Lung (tissue), 12 donors: ENCODE results near the gene PRDX4. TPM values are rescaled to one million over a fixed set of nuclear protein-coding genes. Genes with fewer than 3 reads are reported as not detected.

ENCODE experiments used
- ATAC-seq: fragments of 200-7000 bp; cut with Tn5 transposase; one replicate; pipeline ENCODE4 v1.9.1; 2020; ENCODE audit warnings: moderate number of reproducible peaks; ENCODE audit not compliant: insufficient read depth, low FRiP score
- DNase-seq, 3 donors: peaks; one replicate each; pipeline ENCODE4 v3.0.0-alpha.2; 2013 to 2017
- H3K27ac ChIP-seq, 2 donors: one replicate each; pipeline ENCODE4 v1.5.1; 2013; ENCODE audit warnings: mild to moderate bottlenecking in 2 of 2, moderate library complexity in 2 of 2, control low read depth in 1 of 2, inconsistent platforms in 1 of 2, low read depth in 1 of 2, low read length in 1 of 2
- H3K27me3 ChIP-seq, 3 donors: one replicate each; pipeline ENCODE4 v1.5.1; 2013; ENCODE audit warnings: low read length in 2 of 3; ENCODE audit not compliant: control insufficient read depth in 3 of 3, insufficient read depth in 3 of 3
- H3K36me3 ChIP-seq, 4 donors: one replicate each; pipeline ENCODE4 v1.5.1; 2013; ENCODE audit warnings: low read length in 4 of 4, mild to moderate bottlenecking in 1 of 4, moderate library complexity in 1 of 4; ENCODE audit not compliant: control insufficient read depth in 4 of 4, insufficient read depth in 4 of 4
- H3K4me1 ChIP-seq, 5 donors: one replicate each; pipeline ENCODE4 v1.5.1; 2013; ENCODE audit warnings: low read length in 5 of 5, mild to moderate bottlenecking in 2 of 5, moderate library complexity in 1 of 5; ENCODE audit not compliant: control insufficient read depth in 5 of 5, insufficient read depth in 5 of 5
- H3K4me3 ChIP-seq: one replicate; pipeline ENCODE4 v1.5.1; 2013; ENCODE audit warnings: mild to moderate bottlenecking, control low read depth, moderate library complexity
- H3K9ac ChIP-seq, 2 donors: one replicate each; pipeline ENCODE4 v1.5.1; 2013; ENCODE audit warnings: low read length in 2 of 2, control low read depth in 1 of 2; ENCODE audit not compliant: insufficient read depth in 1 of 2
- H3K9me3 ChIP-seq, 4 donors: one replicate each; pipeline ENCODE4 v1.5.1; 2013; ENCODE audit warnings: low read length in 3 of 4, mild to moderate bottlenecking in 1 of 4, moderate library complexity in 1 of 4; ENCODE audit not compliant: control insufficient read depth in 4 of 4, insufficient read depth in 3 of 4
- CTCF ChIP-seq: IDR thresholded peaks from 2 replicates; pipeline ENCODE4 v1.5.1; 2012; ENCODE audit warnings: mild to moderate bottlenecking; ENCODE audit errors: control extremely low read depth, extremely low read depth
- WGBS, 2 donors: extraction: QIAGEN DNeasy Blood & Tissue Kit; methylation state at CpG; one replicate each; pipeline ENCODE4 v1.1.7; 2013; 5-methylcytosine and 5-hydroxymethylcytosine counted together
- polyA plus RNA-seq, 2 donors: library from polyadenylated mRNA; stranded (reverse); fragments of 200-250 nt; gene quantifications; one replicate each; pipeline ENCODE4 v1.2.1, GENCODE V29; 2013
- total RNA-seq, 2 donors: library from RNA; depleted of rRNA in 1 of 2; stranded (reverse); fragments of >200 nt in 1 of 2; gene quantifications; one replicate each; pipeline ENCODE4 v1.2.1, GENCODE V29; 2014 to 2021
- donor health status: control.
- donor health status: control.
- donor health status: Bipolar disorder and iron deficiency.
- donor health status: healthy.
- donor health status: DM: yes; HTN: yes; CAD: no.

The PRDX4 gene
- total and polyA plus RNA-seq, 4 donors = 52.4 to 160 (median 83.2) TPM

- Histone ChIP-seq H3K27me3 (peaks cover 0 to 10% (median 2%) of the 10 kb centered on the region in 3 donors), H3K4me1 (no peaks in the 10 kb centered on the region), H3K4me3 (no peak overlapping the region), H3K27ac (no peak overlapping the region), H3K9ac (no peak overlapping the region), H3K9me3 (no peaks in the 10 kb centered on the region), H3K36me3 (peaks cover 0 to 12% (median 3%) of the 10 kb centered on the region in 4 donors)
- DNase-seq = no peak
- 67 to 93% methylated on average over 1 of the region's 1 CpG for WGBS, 2 donors
- no peak for ATAC-seq
- no peak for TF ChIP-seq CTCF
These were observed 64.7 kb downstream of the PRDX4 start for GRCh38 chrX:23731951-23732350.

DNA sequence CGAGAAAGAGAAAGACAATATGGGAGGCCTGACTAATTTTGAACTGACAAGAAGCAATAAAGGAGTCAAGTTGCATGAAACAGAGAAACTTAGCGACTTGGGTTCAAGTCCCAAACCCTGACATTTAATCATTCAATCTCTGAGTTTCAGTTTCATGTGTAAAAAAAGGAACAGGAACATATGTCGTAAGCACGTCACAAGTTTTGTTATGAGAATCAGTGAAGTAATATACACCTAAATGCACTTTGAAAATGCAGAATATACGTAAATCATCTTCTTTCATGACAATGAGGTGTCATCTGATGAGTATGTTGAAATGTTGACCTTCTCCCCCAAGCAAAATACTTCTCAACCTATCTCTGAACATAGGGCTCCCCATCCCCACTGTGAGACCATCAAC is 65.4 kb downstream of the PRDX4 start:
- Histone ChIP-seq H3K4me1 (no peaks in the 10 kb centered on the region), H3K9me3 (no peaks in the 10 kb centered on the region), H3K27ac (no peak overlapping the region), H3K9ac (no peak overlapping the region), H3K27me3 (peaks cover 0 to 10% (median 2%) of the 10 kb centered on the region in 3 donors), H3K36me3 (peaks cover 0 to 5% (median 3%) of the 10 kb centered on the region in 4 donors), H3K4me3 (no peak overlapping the region)
- ATAC-seq = no peak
- 51 to 60% methylated on average over 5 of the region's 5 CpGs for WGBS, 2 donors
- no peak for DNase-seq
- TF ChIP-seq CTCF = no peak

Other genes with a start within 250 kb of the PRDX4 start
- 10 to 100 TPM; 30.5 to 46.7 TPM for gene ACOT9, start 75.8 kb downstream of the PRDX4 start, total RNA-seq
- 10 to 100 TPM; 44.0 to 46.2 TPM for gene ACOT9, start 75.8 kb downstream of the PRDX4 start, polyA plus RNA-seq
- gene SAT1, start 115.7 kb downstream of the PRDX4 start, total RNA-seq = 100 to 1,000 TPM; 606 to 620 TPM
- 1,000 to 10,000 TPM; 1,806 to 2,339 TPM for gene SAT1, start 115.7 kb downstream of the PRDX4 start, polyA plus RNA-seq
- gene APOO, start 240.4 kb downstream of the PRDX4 start, total RNA-seq = 10 to 100 TPM in 1 of 2 donors, 1 to 10 TPM in 1; 8.9 to 25.0 TPM
- 10 to 100 TPM; 21.0 to 24.2 TPM for gene APOO, start 240.4 kb downstream of the PRDX4 start, polyA plus RNA-seq
- under 1 TPM in 1 of 2 donors, not detected in 1; 0.15 TPM for gene CXorf58, start 240.5 kb downstream of the PRDX4 start, total RNA-seq
- under 1 TPM; 0.12 to 0.15 TPM for gene CXorf58, start 240.5 kb downstream of the PRDX4 start, polyA plus RNA-seq